Cardiac fibroblast (primary cell): Measurements from ENCODE around the gene LANCL2.

Source experiments
- DNase-seq, 2 donors: peaks; one replicate each; pipeline versions ENCODE4 v3.0.0 to v3.0.0-alpha.2; 2010; ENCODE audit warnings: low read depth in 2 of 2
- H3K4me3 ChIP-seq, 2 donors: replicated peaks in 1 of 2; 1 replicate in 1 of 2; 2 replicates in 1 of 2; pipeline ENCODE4 v1.5.1; 2011; ENCODE audit warnings: low read depth in 2 of 2, low read length in 2 of 2, mild to moderate bottlenecking in 2 of 2, moderate library complexity in 1 of 2
- TF ChIP-seq, protein P1 (sequence below): IDR thresholded peaks from one replicate; pipeline ENCODE4 v1.5.1; 2011; ENCODE audit warnings: low read depth, mild to moderate bottlenecking, low read length, inconsistent platforms

LANCL2 gene

DNA sequence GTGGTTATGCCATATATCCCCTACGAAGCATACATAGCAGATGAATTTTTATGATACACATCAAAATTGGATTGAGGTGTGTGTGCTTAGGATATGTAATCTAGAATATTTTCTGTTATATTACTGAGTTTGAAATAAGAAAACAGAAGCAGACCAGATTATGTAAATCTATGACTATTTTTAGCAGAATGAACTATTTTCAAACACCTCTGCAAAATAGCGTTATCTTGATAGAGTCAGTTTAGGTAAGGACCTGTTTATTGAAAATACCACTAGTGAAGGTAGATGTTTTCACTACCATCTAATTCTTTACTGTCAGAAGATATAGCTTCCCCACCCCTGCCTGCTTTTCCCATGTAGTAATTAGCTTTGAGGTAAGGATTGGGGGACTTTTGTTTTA lies 9.1 kb downstream of the LANCL2 start:
- no peak for DNase-seq
- no peak overlapping the region for H3K4me3 ChIP-seq
- TF ChIP-seq, protein P1, sequence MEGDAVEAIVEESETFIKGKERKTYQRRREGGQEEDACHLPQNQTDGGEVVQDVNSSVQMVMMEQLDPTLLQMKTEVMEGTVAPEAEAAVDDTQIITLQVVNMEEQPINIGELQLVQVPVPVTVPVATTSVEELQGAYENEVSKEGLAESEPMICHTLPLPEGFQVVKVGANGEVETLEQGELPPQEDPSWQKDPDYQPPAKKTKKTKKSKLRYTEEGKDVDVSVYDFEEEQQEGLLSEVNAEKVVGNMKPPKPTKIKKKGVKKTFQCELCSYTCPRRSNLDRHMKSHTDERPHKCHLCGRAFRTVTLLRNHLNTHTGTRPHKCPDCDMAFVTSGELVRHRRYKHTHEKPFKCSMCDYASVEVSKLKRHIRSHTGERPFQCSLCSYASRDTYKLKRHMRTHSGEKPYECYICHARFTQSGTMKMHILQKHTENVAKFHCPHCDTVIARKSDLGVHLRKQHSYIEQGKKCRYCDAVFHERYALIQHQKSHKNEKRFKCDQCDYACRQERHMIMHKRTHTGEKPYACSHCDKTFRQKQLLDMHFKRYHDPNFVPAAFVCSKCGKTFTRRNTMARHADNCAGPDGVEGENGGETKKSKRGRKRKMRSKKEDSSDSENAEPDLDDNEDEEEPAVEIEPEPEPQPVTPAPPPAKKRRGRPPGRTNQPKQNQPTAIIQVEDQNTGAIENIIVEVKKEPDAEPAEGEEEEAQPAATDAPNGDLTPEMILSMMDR, result no peak

DNA sequence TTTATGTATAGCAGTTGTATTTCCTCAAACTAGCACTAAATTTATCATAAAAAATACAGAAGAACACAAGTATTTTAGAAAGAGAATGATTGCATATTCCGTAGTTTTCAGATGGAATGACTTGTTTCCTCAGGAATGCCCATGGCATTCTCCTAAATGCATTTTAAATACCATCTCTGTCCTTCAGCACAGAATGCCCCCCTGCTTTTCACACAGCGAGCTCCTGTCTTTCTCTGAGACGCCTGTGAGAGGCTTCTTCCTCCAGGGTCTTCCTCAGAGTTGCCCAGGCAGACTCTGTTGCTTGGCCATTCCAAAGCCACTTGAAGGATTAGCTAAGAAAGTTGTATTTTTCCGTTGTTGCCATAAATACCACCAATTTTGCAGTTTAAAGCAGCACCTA lies 10.1 kb downstream of the LANCL2 start:
- no peak overlapping the region for H3K4me3 ChIP-seq
- no peak for DNase-seq
- TF ChIP-seq, protein P1, result no peak

DNA sequence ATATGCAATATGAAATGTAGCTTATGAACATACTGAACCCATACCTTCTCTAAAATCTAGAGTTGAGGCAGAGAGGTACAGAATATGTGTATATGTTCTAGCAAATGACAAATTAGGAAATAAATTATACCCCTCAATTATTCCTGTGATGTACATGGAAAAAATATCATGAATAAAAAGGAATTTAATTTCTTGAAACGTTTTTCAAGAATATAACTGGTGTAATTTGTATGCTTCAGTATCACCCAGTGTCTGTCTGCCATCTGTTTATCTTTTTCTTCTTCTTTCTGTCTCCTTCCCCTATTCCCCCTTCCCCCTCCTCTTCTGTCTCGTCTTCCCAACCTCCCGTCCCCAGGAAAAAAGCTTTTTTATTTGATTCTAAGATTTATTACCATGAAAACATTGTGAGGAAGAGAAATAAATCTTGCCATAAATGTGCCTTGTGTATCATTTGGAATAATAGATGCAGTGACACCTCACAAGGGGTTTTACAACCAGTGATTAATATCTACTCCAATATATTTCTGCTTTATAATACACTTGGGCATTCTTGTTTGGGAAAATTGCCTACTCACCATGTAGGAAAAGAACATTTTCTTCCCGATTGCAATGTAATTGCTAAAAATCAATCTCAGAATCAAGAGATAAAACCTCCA lies 12.2 kb downstream of the LANCL2 start:
- TF ChIP-seq, protein P1, result no peak
- no peak overlapping the region for H3K4me3 ChIP-seq
- DNase-seq, result no peak

GRCh38 chr7:55379285-55379684 lies 14.1 kb downstream of the LANCL2 start:
- no peak for DNase-seq
- TF ChIP-seq, protein P1, result no peak
- H3K4me3 ChIP-seq, result no peak overlapping the region

GRCh38 chr7:55381189-55381588 lies 16.1 kb downstream of the LANCL2 start:
- TF ChIP-seq, protein P1, result no peak
- DNase-seq, result no peak
- H3K4me3 ChIP-seq, result no peak overlapping the region

DNA sequence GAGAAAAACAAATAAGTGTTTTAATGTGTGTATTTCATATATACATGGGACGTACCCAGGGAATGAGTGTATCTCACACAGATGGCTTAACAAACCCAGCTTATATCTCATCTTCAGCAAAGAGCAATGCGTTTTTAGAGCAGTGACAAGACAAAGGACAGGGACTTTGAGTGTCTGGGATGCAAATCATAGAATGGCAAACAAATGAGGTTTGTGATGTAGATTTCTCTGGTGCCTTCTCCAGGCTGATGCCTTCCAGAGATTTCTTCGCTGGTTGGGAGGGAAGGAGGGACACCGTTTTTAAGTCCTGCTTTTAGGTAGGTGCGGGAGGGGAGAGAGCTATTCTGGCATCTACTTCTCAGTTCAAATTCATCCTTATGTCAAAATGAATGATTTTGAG lies 16.6 kb downstream of the LANCL2 start:
- DNase-seq, result no peak
- H3K4me3 ChIP-seq, result no peak overlapping the region
- TF ChIP-seq, protein P1, result no peak

DNA sequence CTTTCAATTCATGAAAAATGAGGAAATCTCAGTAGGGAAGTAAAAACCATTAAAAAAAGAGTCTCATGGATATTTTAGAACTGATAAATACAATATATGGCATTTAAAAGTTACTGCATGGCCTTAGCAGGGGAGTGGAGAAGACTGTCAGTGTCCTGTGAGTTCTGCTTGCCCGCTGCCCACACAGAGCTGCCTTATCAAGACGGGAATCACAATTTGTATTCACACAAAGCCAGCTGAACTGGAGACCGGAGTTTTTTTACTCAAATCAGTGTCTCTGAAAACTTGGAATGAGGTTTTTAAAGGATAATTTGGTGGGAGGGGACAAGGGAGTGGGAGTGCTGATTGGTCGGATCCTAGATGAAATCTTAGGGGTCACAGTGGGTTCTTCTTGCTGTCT lies 17.1 kb downstream of the LANCL2 start:
- TF ChIP-seq, protein P1, result no peak
- no peak overlapping the region for H3K4me3 ChIP-seq
- DNase-seq, result no peak
